Osteoblast (primary cell): ENCODE measurements around the gene IL18BP. TPM values are rescaled to one million over a fixed set of nuclear protein-coding genes. Genes with fewer than 3 reads are reported as not detected.

Source experiments
- DNase-seq: peaks from one replicate; pipeline ENCODE4 v3.0.0; 2011; ENCODE audit warnings: low spot score, mixed read lengths; ENCODE audit not compliant: insufficient read length; ENCODE audit errors: missing footprints
- H2AFZ ChIP-seq: 2 replicates; pipeline ENCODE4 v1.6.0; 2011; ENCODE audit warnings: mild to moderate bottlenecking, low read length
- H3K27ac ChIP-seq: 2 replicates; pipeline ENCODE4 v1.5.1; 2011; ENCODE audit warnings: mild to moderate bottlenecking, low read depth, low read length, moderate library complexity
- H3K27me3 ChIP-seq: 2 replicates; pipeline ENCODE4 v1.6.0; 2012; ENCODE audit warnings: mild to moderate bottlenecking, control low read depth, inconsistent platforms, low read length, moderate library complexity; ENCODE audit not compliant: insufficient read depth
- H3K36me3 ChIP-seq: 2 replicates; pipeline ENCODE4 v1.5.1; 2011; ENCODE audit warnings: mild to moderate bottlenecking, low read length, control low read depth, moderate library complexity; ENCODE audit not compliant: insufficient read depth
- H3K4me1 ChIP-seq: 2 replicates; pipeline ENCODE4 v1.5.1; 2011; ENCODE audit warnings: mild to moderate bottlenecking, low read length, control low read depth, moderate library complexity; ENCODE audit not compliant: insufficient read depth
- H3K4me2 ChIP-seq: 2 replicates; pipeline ENCODE4 v1.6.0; 2011; ENCODE audit warnings: mild to moderate bottlenecking, low read length; ENCODE audit not compliant: insufficient read depth
- H3K4me3 ChIP-seq: fragments of 200-600 bp; sonication (generic); 3 replicates; pipeline ENCODE4 v1.5.1; 2012; ENCODE audit warnings: mild to moderate bottlenecking, low read length, inconsistent platforms; ENCODE audit not compliant: insufficient read depth
- H3K79me2 ChIP-seq: 2 replicates; pipeline ENCODE4 v1.6.0; 2012; ENCODE audit warnings: mild to moderate bottlenecking, low read length, control low read depth, inconsistent platforms; ENCODE audit not compliant: insufficient read depth
- H3K9me3 ChIP-seq: 2 replicates; pipeline ENCODE4 v1.5.1; 2011; ENCODE audit warnings: low read depth, low read length, control low read depth
- H4K20me1 ChIP-seq: 2 replicates; pipeline ENCODE4 v1.6.0; 2012; ENCODE audit warnings: mild to moderate bottlenecking, low read length, control low read depth; ENCODE audit not compliant: insufficient read depth
- total RNA-seq: library from RNA; depleted of rRNA; stranded (reverse); fragments of >200 nt; gene quantifications from 2 replicates; pipeline ENCODE4 v1.2.3, GENCODE V29; 2012
- TF ChIP-seq, protein P1 (sequence below): IDR thresholded peaks from 2 replicates; pipeline ENCODE4 v1.5.1; 2011; ENCODE audit warnings: mild to moderate bottlenecking, low read depth, low read length, moderate library complexity; ENCODE audit errors: extremely low read depth

The IL18BP gene
- total RNA-seq, 1 donor: 4.0 TPM

DNA sequence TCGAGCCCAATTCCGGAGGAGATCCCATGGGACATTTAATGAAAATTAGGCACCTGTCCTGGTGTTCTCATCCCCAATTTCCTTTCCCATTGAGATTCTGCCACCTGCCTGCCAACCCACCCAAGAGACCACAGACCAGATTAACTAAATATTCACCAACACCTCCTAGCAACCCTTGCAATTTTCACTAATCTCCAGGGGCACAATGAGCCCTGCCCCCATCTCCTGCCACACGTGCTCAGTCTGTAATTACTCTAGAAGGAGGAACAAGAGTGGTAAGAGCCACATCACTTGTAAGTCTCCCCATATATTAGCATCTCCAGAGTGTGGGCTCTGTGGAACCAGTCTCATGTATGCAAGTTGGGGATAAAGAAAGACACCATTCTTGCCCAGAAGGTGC is 38.0 kb downstream of the IL18BP start:
- Histone ChIP-seq H4K20me1 (peaks cover 24% of the 10 kb centered on the region), H3K27me3 (no peaks in the 10 kb centered on the region), H3K9me3 (no peaks in the 10 kb centered on the region), H3K36me3 (peaks cover 31% of the 10 kb centered on the region), H3K4me3 (no peak overlapping the region), H2AFZ (no peak overlapping the region), H3K4me2 (no peak overlapping the region), H3K79me2 (peaks cover 81% of the 10 kb centered on the region), H3K27ac (no peak overlapping the region), H3K4me1 (peaks cover 34% of the 10 kb centered on the region)
- TF ChIP-seq, protein P1, sequence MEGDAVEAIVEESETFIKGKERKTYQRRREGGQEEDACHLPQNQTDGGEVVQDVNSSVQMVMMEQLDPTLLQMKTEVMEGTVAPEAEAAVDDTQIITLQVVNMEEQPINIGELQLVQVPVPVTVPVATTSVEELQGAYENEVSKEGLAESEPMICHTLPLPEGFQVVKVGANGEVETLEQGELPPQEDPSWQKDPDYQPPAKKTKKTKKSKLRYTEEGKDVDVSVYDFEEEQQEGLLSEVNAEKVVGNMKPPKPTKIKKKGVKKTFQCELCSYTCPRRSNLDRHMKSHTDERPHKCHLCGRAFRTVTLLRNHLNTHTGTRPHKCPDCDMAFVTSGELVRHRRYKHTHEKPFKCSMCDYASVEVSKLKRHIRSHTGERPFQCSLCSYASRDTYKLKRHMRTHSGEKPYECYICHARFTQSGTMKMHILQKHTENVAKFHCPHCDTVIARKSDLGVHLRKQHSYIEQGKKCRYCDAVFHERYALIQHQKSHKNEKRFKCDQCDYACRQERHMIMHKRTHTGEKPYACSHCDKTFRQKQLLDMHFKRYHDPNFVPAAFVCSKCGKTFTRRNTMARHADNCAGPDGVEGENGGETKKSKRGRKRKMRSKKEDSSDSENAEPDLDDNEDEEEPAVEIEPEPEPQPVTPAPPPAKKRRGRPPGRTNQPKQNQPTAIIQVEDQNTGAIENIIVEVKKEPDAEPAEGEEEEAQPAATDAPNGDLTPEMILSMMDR: no peak
- no peak for DNase-seq

DNA sequence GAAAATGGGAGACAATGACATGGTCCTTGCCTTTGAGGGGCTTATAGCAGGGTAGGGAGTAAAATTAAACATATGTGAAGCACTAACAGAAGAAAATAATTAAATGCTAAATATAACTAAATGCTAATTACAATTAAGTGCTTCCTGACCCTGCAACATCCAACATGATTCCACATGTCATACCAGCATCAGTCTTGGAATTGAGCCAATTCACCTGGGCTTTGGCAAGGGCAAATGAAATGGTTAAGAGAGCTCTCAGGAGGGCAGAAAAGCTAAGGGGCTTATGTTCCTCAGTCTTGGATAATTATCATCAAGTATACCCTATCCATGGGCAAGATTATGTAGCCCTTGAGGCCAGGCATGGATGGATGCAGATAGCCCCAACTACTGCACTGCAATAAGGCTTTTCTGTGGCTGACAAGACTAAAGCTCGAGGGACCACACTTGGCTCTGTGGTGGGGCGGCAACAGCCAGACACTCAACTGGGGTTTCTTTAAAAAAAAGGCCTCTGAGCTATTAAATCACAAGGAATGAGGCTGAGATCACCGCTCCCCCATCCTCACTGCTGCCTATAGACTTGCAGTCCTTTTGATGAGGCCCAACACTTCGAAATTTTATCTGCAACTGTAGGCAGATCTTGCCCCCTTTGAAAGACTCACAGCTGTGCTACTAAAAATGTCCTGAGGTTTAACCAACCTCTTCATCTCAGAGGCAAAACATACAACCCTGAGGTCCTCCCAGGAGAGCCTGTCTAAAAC is 39.0 kb downstream of the IL18BP start:
- peaks cover 78% of the 10 kb centered on the region for H3K79me2 ChIP-seq
- peaks cover 24% of the 10 kb centered on the region for H4K20me1 ChIP-seq
- no peak overlapping the region for H2AFZ ChIP-seq
- peaks cover 31% of the 10 kb centered on the region for H3K36me3 ChIP-seq
- TF ChIP-seq, protein P1: no peak
- peaks cover 44% of the 10 kb centered on the region for H3K4me1 ChIP-seq
- H3K9me3 ChIP-seq: no peaks in the 10 kb centered on the region
- peak overlapping the region; percentile 97 for H3K27ac ChIP-seq
- H3K27me3 ChIP-seq: no peaks in the 10 kb centered on the region
- peak overlapping the region; percentile 97 for H3K4me2 ChIP-seq
- DNase-seq: no peak
- H3K4me3 ChIP-seq: peak overlapping the region; percentile 84

DNA sequence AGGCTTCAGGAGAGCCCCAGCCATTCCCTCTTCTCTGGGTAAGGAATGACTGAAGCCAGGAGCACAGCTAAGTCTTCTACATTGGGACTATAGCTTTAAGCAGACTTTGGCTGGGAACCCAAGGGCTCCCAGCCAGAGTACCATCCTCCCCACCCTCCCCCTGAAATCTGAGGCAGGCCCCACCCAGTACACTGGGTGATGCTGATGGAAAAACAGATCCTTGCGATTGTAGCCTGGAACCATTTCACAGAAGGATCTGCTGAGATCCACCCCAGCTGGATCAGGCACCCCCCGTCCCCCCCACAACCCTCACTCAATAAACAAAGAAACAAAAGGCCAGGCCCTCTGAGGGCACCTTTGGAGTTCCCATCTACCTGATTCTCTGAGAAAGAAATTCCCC is 39.8 kb downstream of the IL18BP start:
- peaks cover 24% of the 10 kb centered on the region for H4K20me1 ChIP-seq
- H3K4me2 ChIP-seq: peak overlapping the region; percentile 97
- no peak overlapping the region for H2AFZ ChIP-seq
- TF ChIP-seq, protein P1: no peak
- peak overlapping the region; percentile 84 for H3K4me3 ChIP-seq
- peaks cover 26% of the 10 kb centered on the region for H3K36me3 ChIP-seq
- H3K27me3 ChIP-seq: no peaks in the 10 kb centered on the region
- peak; percentile 92 for DNase-seq
- peak overlapping the region; percentile 97 for H3K27ac ChIP-seq
- H3K79me2 ChIP-seq: peaks cover 80% of the 10 kb centered on the region
- H3K9me3 ChIP-seq: no peaks in the 10 kb centered on the region
- H3K4me1 ChIP-seq: peaks cover 45% of the 10 kb centered on the region

DNA sequence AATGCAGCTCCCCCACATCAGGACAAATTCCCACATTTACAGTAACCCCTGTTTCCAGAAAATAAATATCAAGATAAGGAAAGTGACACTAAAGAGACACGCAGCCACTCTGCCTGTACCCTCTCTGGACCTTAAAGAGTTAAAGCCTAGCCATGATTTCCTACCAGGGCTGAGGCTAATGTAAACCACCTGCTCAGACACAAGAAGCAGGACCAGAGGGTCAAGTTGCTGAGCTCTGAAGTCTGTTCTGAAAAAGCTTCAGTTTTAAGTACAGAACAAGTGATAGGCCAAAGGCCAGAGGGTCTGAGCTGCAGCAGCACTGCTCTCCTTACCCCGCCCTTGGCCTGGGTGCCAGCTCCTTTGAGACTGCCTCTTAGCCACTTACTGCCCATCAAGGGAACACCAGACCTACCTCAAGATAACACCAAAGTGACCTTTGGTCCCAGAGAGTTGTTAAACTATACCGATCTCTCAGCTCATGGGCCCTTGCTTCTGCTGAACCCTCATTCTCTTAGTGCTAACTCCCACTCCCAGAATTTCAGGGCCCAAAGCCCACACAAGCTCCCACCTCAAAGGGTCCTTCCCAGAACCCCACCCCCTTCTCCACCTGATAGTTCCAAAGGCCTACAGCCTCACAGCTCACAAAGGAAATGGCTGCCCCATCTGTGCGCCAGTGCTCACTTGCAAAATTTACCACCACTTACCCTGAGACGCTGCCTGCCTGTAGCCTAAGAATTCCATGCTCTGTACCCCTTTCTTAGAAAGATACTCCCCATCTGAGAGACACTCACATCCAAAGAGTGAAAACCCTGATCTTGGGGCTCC is 40.5 kb downstream of the IL18BP start:
- peaks cover 45% of the 10 kb centered on the region for H3K4me1 ChIP-seq
- no peaks in the 10 kb centered on the region for H3K9me3 ChIP-seq
- H3K36me3 ChIP-seq: peaks cover 18% of the 10 kb centered on the region
- no peak for DNase-seq
- no peaks in the 10 kb centered on the region for H3K27me3 ChIP-seq
- peaks cover 80% of the 10 kb centered on the region for H3K79me2 ChIP-seq
- H2AFZ ChIP-seq: no peak overlapping the region
- peak overlapping the region; percentile 84 for H3K4me3 ChIP-seq
- H3K27ac ChIP-seq: peak overlapping the region; percentile 97
- H4K20me1 ChIP-seq: peaks cover 22% of the 10 kb centered on the region
- TF ChIP-seq, protein P1: no peak
- peak overlapping the region; percentile 97 for H3K4me2 ChIP-seq
